ENCODE measurements around the gene ASB15.

DNA sequence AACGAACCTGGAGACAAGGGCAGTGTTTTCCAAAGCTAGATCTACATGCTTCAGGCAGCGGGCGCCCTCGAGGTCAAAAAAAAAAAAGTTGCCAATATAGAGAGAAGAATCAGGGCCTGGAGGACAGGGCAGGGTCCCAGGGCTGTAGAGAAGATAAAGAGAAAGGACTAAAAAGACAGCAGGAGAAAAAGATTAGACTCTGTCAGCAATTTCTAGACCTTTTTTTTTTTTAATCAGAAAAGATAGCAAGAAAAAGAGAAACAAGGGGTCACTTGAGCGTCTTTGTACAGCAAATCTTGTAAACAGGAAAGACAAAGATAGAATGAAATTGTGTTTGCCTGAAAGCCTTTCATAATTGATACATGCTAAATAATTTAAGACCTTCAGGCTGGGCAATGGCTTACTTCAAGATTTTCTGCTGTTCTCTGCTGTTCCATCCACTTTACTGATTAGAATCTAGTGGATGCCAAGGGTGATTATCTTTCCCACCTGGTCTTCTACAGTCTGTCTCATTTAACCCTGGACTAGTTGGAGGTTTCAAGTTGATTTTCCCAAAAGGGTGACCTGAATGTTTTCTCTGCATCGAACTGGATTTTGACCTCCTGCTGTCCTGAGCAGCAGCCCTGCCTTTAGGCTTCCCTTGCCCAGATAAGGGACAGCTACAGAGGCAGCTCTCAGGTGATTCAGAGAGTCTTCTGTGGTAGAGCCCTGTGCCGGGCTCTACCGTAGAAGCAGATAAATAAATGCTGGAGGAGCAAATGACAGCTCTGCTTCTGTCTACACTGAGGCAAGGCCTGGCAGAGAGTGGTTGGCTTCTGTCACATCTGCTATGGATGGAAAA, 59.1 kb downstream of the ASB15 start:
- no peak for TF ChIP-seq EZH2phosphoT487 (IDR thresholded peaks at IDR 0.05; ENCODE audit: low read length)
- TF ChIP-seq, protein P1, sequence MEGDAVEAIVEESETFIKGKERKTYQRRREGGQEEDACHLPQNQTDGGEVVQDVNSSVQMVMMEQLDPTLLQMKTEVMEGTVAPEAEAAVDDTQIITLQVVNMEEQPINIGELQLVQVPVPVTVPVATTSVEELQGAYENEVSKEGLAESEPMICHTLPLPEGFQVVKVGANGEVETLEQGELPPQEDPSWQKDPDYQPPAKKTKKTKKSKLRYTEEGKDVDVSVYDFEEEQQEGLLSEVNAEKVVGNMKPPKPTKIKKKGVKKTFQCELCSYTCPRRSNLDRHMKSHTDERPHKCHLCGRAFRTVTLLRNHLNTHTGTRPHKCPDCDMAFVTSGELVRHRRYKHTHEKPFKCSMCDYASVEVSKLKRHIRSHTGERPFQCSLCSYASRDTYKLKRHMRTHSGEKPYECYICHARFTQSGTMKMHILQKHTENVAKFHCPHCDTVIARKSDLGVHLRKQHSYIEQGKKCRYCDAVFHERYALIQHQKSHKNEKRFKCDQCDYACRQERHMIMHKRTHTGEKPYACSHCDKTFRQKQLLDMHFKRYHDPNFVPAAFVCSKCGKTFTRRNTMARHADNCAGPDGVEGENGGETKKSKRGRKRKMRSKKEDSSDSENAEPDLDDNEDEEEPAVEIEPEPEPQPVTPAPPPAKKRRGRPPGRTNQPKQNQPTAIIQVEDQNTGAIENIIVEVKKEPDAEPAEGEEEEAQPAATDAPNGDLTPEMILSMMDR (IDR thresholded peaks at IDR 0.05; ENCODE audit: low read length) = no peak
